ENCODE measurements around the gene KRTAP5-11. TPM values are rescaled to one million over a fixed set of nuclear protein-coding genes. Genes with fewer than 3 reads are reported as not detected.
"Not testable (repeated sequence)": the region's sequence is repeated elsewhere in the genome, so short reads cannot be mapped to it uniquely, and the experiment has no call there.

The KRTAP5-11 gene
- total RNA-seq, 1 experiment from 2014 or later: not detected

DNA sequence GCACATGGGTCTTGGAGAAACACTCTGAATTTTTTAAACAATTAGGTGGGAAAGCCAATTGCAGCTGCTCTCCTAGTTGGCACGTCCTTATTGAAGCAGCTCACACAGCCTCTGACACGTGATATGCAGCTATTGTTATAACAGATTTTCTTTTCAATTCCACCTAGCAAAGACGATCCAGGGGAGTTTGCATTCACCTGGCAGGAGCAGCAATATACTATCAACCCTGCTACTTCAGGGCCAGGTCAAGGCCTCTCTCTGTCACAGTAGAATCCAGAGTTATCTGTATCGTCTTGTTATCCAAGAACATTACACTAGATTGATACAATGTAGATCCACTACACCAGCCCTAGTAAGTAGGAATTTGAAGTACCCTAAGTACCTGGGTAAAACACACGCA lies 8.3 kb downstream of the KRTAP5-11 start:
- no peaks in the 10 kb centered on the region for H3K36me3 ChIP-seq (ENCODE audit: insufficient read depth, low read length, poor library complexity, severe bottlenecking)
- POLR2A ChIA-PET (ENCODE audit: low non-redundant PET): no interaction called here
- TF ChIP-seq EZH2 (IDR thresholded peaks at IDR 0.05; ENCODE audit: borderline replicate concordance, low read depth, low read length, poor library complexity, severe bottlenecking): no peak
- TF ChIP-seq, protein P1, sequence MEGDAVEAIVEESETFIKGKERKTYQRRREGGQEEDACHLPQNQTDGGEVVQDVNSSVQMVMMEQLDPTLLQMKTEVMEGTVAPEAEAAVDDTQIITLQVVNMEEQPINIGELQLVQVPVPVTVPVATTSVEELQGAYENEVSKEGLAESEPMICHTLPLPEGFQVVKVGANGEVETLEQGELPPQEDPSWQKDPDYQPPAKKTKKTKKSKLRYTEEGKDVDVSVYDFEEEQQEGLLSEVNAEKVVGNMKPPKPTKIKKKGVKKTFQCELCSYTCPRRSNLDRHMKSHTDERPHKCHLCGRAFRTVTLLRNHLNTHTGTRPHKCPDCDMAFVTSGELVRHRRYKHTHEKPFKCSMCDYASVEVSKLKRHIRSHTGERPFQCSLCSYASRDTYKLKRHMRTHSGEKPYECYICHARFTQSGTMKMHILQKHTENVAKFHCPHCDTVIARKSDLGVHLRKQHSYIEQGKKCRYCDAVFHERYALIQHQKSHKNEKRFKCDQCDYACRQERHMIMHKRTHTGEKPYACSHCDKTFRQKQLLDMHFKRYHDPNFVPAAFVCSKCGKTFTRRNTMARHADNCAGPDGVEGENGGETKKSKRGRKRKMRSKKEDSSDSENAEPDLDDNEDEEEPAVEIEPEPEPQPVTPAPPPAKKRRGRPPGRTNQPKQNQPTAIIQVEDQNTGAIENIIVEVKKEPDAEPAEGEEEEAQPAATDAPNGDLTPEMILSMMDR (conservative IDR thresholded peaks at IDR 0.05; ENCODE audit: low read depth, low read length): no peak
- H3K27me3 ChIP-seq (replicated peaks; ENCODE audit: insufficient read depth, low read depth, low read length, poor library complexity): no peaks in the 10 kb centered on the region
- DNase-seq (ENCODE audit: low spot score): no peak
- CTCF ChIA-PET: no interaction called here
- H3K9me3 ChIP-seq (ENCODE audit: low read depth, low read length, poor library complexity, severe bottlenecking): no peaks in the 10 kb centered on the region
- intact Hi-C loops (cut with micrococcal nuclease; ENCODE audit: unreplicated experiment): no loop called here
- no peak overlapping the region for H3K27ac ChIP-seq (ENCODE audit: low read depth, low read length, poor library complexity, severe bottlenecking)
- H3K4me1 ChIP-seq (ENCODE audit: insufficient read depth, low read length, poor library complexity, severe bottlenecking): no peaks in the 10 kb centered on the region
- no TSS peak for BruUV-seq (replicated peaks)
- H3K4me3 ChIP-seq (ENCODE audit: low read depth, low read length, poor library complexity, severe bottlenecking): no peak overlapping the region

DNA sequence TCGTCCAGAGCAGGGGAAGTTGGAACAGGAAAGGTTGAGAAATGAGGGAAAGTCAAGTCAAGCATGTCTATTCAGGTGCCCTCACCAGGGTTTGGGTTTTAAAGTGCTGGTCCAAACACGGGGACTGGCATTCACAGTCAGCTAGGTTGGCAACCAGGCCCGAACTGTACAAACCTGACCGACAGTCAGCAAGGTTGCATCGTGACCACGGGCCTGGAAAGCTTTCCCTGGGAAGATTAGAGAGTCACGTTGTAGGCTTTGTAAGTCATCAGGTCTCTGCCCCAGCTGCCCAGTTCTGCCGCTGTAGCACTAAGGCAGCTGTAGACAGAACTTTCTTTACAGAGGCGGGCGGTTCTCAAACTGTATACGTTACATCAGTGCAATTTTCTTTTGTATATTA lies 9.9 kb downstream of the KRTAP5-11 start:
- TF ChIP-seq, protein P1 (conservative IDR thresholded peaks at IDR 0.05; ENCODE audit: low read depth, low read length): no peak
- TF ChIP-seq EZH2 (IDR thresholded peaks at IDR 0.05; ENCODE audit: borderline replicate concordance, low read depth, low read length, poor library complexity, severe bottlenecking): no peak
- Histone ChIP-seq H3K4me1 (ENCODE audit: insufficient read depth, low read length, poor library complexity, severe bottlenecking) (no peaks in the 10 kb centered on the region), H3K4me3 (ENCODE audit: low read depth, low read length, poor library complexity, severe bottlenecking) (no peak overlapping the region), H3K27ac (ENCODE audit: low read depth, low read length, poor library complexity, severe bottlenecking) (no peak overlapping the region), H3K27me3 (replicated peaks; ENCODE audit: insufficient read depth, low read depth, low read length, poor library complexity) (no peaks in the 10 kb centered on the region), H3K9me3 (ENCODE audit: low read depth, low read length, poor library complexity, severe bottlenecking) (no peaks in the 10 kb centered on the region), H3K36me3 (ENCODE audit: insufficient read depth, low read length, poor library complexity, severe bottlenecking) (no peaks in the 10 kb centered on the region)
- ChIA-PET POLR2A (ENCODE audit: low non-redundant PET) (no interaction called here), CTCF (no interaction called here)
- BruUV-seq (replicated peaks): no TSS peak
- no peak for DNase-seq (ENCODE audit: low spot score)
- intact Hi-C loops (cut with micrococcal nuclease; ENCODE audit: unreplicated experiment): no loop called here

DNA sequence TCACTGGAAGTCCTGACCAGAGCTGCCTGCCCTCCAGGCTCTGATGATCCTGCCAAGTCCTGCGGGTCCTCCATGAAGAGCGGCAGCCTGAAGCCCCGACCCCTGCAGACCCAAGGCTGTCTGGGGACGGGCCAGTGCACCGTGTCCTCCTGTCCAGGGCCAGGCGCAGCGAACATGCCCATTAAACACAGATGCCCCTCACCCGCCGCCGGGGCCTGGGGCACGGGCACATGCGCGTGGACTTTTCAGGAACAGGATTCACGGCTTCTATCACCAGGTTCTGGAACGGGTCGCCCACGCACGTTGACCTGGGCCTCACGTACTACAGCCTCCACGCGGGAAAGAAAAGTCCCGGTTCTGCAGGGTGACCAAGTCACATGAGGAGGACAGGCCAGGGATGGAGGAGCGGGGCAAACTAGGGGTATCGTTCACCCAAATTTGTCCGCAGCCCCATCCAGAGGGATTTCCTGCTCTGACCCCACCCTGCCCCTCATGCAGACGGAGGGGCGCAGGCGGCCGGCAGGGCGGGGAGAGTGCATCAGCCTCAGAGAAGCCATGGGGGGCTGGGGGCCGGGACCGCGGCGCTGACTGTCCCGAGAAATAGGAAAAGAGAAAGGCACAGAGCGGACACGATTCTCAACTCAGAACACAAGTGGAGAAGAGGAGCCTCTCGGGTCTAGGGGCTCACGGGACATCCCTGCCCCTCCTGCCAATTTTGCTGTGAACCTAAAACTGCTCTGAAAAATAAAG lies 11.4 kb downstream of the KRTAP5-11 start:
- H3K27me3 ChIP-seq (replicated peaks; ENCODE audit: insufficient read depth, low read depth, low read length, poor library complexity); H3K27ac ChIP-seq (ENCODE audit: low read depth, low read length, poor library complexity, severe bottlenecking); H3K9me3 ChIP-seq (ENCODE audit: low read depth, low read length, poor library complexity, severe bottlenecking); intact Hi-C loops (cut with micrococcal nuclease; ENCODE audit: unreplicated experiment); H3K36me3 ChIP-seq (ENCODE audit: insufficient read depth, low read length, poor library complexity, severe bottlenecking); BruUV-seq (replicated peaks); POLR2A ChIA-PET (ENCODE audit: low non-redundant PET); DNase-seq (ENCODE audit: low spot score); H3K4me1 ChIP-seq (ENCODE audit: insufficient read depth, low read length, poor library complexity, severe bottlenecking); H3K4me3 ChIP-seq (ENCODE audit: low read depth, low read length, poor library complexity, severe bottlenecking): not testable (repeated sequence)
- CTCF ChIA-PET: interaction anchor here (0.8 kb wide), 1 partner anchor 9 kb away, joined by 3 read pairs; no protein-coding TSS in a partner anchor
